ENCODE measurements around the gene TSHR.

DNA sequence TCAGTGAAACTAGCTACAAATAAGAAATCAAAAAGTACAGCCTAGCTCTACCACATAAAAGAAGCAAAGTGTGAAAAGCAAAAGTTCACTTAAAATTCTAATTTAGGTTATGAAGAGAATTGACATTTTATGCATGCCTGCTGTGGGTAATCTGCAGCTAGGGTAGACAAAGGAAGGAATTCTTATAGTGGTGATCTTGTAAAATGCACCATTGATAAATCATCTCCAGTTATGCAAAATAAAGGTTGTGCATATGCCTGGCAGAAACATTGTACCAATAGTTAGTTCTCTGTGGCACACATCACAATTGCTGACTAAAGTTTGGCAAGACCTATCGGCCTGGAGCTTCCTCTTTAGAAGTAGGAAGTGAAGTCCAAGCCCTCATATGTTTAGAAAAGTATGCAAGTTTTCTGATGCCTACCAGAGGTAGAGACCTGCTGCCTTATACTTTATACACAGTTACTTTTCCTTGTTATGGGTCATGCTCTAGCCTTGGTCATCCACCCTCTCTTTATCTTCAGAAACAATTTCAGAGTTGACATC lies 78.3 kb downstream of the TSHR start:
- TF ChIP-seq POLR2A (IDR thresholded peaks at IDR 0.05): no peak
- TF ChIP-seq, protein P1, sequence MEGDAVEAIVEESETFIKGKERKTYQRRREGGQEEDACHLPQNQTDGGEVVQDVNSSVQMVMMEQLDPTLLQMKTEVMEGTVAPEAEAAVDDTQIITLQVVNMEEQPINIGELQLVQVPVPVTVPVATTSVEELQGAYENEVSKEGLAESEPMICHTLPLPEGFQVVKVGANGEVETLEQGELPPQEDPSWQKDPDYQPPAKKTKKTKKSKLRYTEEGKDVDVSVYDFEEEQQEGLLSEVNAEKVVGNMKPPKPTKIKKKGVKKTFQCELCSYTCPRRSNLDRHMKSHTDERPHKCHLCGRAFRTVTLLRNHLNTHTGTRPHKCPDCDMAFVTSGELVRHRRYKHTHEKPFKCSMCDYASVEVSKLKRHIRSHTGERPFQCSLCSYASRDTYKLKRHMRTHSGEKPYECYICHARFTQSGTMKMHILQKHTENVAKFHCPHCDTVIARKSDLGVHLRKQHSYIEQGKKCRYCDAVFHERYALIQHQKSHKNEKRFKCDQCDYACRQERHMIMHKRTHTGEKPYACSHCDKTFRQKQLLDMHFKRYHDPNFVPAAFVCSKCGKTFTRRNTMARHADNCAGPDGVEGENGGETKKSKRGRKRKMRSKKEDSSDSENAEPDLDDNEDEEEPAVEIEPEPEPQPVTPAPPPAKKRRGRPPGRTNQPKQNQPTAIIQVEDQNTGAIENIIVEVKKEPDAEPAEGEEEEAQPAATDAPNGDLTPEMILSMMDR (IDR thresholded peaks at IDR 0.05): no peak
